Activated naive CD4-positive, alpha-beta T cell treated with anti-CD3 and anti-CD28 coated beads, Interleukin-2, amount 50 U/mL, for 24 hours (primary cell): ENCODE data around the gene FLT4.
"Not testable (repeated sequence)": the region's sequence is repeated elsewhere in the genome, so short reads cannot be mapped to it uniquely, and the experiment has no call there.

Experiments
- H3K27ac Mint-ChIP-seq: one replicate; pipeline ENCODE4 v1.8.0; 2021; ENCODE audit warnings: mild to moderate bottlenecking, mixed read lengths
- H3K27me3 Mint-ChIP-seq: one replicate; pipeline ENCODE4 v1.8.0; 2021; ENCODE audit warnings: mixed read lengths
- H3K36me3 Mint-ChIP-seq: one replicate; pipeline ENCODE4 v1.8.0; 2021; ENCODE audit warnings: mixed read lengths
- H3K4me1 Mint-ChIP-seq: one replicate; pipeline ENCODE4 v1.8.0; 2021; ENCODE audit warnings: mixed read lengths
- H3K4me3 Mint-ChIP-seq: one replicate; pipeline ENCODE4 v1.8.0; 2021; ENCODE audit warnings: mild to moderate bottlenecking, mixed read lengths
- H3K9me3 Mint-ChIP-seq: one replicate; pipeline ENCODE4 v1.8.0; 2021; ENCODE audit warnings: mixed read lengths

Gene FLT4

DNA sequence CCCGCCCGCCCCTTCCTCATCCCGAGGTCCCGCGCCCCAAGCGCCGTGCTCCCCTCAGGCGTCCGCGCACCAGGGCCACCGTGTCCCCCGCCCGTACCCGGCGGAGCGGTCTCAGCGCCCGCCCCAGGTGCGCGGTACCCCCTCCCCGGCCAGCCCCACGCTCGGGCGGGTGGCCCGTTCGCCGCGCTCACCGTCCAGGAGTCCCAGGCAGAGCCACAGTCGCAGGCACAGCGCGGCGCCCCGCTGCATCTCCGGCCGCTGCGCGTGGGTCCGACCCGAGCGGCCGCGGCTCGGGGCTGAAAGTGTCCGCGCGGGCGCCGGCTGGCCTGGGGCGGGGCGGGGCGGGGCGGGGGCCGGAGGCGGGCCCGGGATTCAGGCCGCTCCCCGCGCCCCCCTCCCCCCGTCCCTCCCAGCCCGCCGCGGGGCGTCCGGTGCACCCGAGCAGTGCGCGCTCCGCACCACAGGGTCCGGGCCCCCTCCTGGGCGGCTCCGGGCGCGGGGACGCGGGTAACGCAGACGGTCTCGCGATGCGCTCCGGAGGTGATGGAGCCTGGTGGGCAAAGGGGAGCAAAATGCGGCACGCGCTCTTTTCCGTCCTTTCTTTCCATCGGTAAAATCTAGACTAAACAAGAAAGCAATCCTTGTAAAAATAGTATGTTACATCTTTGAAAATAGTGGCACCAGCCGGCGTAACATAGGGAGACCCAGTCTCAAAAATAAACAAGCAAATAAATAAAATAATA lies at the start of gene FLT4:
Gene FLT4 (minus strand): TSS at position 304 of the 743 bp plus-strand sequence. CDS start 55 bp downstream, at position 249.
- Mint-ChIP-seq H3K4me3 (peak within 1 kb of the TSS; percentile 88), H3K4me1 (peaks cover 16% of the 10 kb centered on the region), H3K36me3 (no peaks in the 10 kb centered on the region), H3K27ac (peak within 1 kb of the TSS; percentile 76), H3K9me3 (no peaks in the 10 kb centered on the region), H3K27me3 (peaks cover 22% of the 10 kb centered on the region)

DNA sequence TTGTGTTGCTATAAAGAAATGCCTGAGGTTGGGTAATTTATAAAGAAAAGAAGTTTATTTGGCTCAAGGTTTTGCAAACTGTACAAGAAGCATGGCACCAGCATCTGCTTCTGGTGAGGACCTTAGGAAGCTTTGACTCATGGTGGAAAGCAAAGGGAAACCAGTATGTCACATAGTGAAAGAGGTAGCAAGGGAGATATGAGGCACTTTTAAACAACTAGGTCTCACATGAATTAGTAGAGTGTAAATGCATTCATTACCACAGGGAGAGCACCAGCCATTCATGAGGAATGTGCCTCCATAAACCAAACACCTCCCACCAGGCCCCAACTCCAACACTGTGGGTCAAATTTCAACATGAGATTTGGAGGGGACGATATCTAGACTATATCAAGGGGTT lies 49.6 kb upstream of the FLT4 start:
- Mint-ChIP-seq H3K9me3 (peaks cover 7% of the 10 kb centered on the region), H3K36me3 (peaks cover 5% of the 10 kb centered on the region), H3K4me3 (no peak overlapping the region), H3K27me3 (no peaks in the 10 kb centered on the region), H3K4me1 (peaks cover 13% of the 10 kb centered on the region), H3K27ac (no peak overlapping the region)

DNA sequence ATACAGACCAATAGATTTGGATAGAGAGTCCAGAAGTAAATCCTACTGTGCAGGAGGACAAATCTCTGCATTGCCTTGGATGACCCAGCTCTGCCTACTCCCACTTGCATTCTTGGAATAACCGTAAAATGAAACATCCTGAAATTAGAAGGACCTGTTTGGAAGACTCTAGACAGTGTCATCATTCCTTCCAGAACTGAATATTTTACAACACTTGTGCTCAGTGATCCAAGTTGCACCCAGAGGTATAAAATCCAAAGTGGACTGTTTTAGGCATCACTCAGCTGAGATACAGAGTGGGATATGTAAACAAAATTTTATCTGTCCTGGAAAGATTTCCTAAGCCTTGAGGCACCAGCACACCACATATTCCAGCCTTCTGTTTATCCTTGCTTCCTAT lies 46.7 kb upstream of the FLT4 start:
- Mint-ChIP-seq H3K27me3 (no peaks in the 10 kb centered on the region), H3K4me3 (no peak overlapping the region), H3K27ac (no peak overlapping the region), H3K36me3 (peaks cover 5% of the 10 kb centered on the region), H3K4me1 (peaks cover 36% of the 10 kb centered on the region), H3K9me3 (peaks cover 7% of the 10 kb centered on the region)

DNA sequence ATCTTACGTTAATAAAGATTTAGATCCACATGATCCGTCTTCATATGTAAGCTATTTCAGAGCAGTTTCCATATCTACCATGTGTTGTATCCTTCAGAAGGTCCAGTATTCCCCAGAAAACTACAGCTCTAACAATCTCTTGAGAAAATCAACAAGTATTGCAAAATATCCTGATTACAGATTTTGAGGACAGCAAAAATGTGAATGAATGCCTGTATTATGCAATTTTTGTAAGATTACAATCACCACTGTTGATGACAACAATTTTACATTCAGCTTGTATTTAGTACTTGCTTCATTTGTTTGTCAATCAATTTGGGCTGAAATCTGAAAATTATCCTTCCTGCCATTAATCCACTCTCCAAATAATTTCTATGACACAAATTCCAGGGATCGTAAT lies 43.0 kb upstream of the FLT4 start:
- peaks cover 59% of the 10 kb centered on the region for H3K4me1 Mint-ChIP-seq
- no peaks in the 10 kb centered on the region for H3K27me3 Mint-ChIP-seq
- H3K9me3 Mint-ChIP-seq = no peaks in the 10 kb centered on the region
- no peak overlapping the region for H3K4me3 Mint-ChIP-seq
- H3K27ac Mint-ChIP-seq = no peak overlapping the region
- no peaks in the 10 kb centered on the region for H3K36me3 Mint-ChIP-seq

DNA sequence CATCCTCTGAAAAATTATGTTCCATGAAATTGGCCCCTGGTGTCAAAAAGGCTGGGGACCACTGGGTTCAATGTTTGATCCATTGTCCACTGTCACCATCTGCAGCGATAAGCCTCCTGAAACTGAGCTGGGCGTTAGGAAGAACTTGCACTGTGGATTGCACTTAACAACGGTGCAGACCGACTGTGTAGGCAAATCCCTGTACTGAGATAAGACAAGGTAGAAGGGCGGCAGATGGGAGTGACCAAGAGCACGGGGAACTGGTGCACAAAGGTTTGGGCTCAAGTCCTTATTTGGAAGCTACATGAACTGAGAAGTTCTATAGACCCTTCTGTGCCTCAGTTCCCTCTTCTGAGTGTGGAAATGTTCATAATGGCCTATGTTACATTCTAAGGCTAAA lies 41.6 kb upstream of the FLT4 start:
- no peak overlapping the region for H3K4me3 Mint-ChIP-seq
- peaks cover 67% of the 10 kb centered on the region for H3K4me1 Mint-ChIP-seq
- no peaks in the 10 kb centered on the region for H3K36me3 Mint-ChIP-seq
- no peaks in the 10 kb centered on the region for H3K27me3 Mint-ChIP-seq
- H3K9me3 Mint-ChIP-seq = no peaks in the 10 kb centered on the region
- H3K27ac Mint-ChIP-seq = no peak overlapping the region

DNA sequence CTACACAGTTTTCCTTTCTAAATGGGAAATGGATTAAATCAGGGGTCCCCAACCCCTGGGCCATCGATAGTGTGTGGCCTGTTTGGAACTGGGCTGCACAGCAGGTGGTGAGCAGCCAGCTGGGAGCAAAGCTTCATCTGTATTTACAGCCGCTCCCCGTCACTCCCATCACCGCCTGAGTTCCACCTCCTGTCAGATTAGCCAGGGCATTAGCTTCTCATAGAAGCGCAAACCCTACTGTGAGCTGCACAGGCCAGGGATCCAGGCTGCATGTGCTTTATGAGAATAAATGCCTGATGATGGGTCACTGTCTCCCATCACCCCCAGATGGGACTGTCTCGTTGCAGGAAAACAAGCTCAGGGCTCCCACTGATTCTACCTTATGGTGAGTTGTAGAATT lies 41.2 kb upstream of the FLT4 start:
- Mint-ChIP-seq H3K36me3 (no peaks in the 10 kb centered on the region), H3K27me3 (no peaks in the 10 kb centered on the region), H3K27ac (peak overlapping the region; percentile 93), H3K4me3 (peak overlapping the region; percentile 23), H3K4me1 (peaks cover 72% of the 10 kb centered on the region), H3K9me3 (no peaks in the 10 kb centered on the region)

DNA sequence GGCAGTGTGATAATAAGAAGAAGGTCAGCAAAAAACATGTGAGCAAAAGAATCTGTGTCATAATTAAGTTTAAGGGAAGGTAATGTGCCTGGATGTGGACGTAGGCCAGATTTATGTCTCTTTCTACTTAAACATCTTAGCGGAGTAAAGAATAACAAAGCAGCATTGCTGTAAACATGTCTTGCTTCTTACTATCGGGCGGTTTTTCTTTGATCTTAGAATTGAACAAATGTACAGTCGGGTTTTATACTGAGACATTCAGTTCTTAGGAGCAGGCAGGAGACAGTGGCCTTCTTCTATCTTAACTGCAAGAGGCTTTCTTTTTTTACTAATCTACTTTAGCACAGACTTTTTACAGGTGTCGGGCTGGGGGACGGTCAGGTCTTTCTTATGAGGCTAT lies 40.4 kb upstream of the FLT4 start:
- Mint-ChIP-seq H3K9me3 (no peaks in the 10 kb centered on the region), H3K27me3 (no peaks in the 10 kb centered on the region), H3K27ac (peak overlapping the region; percentile 93), H3K4me1 (peaks cover 79% of the 10 kb centered on the region), H3K4me3 (peak overlapping the region; percentile 79), H3K36me3 (no peaks in the 10 kb centered on the region)

DNA sequence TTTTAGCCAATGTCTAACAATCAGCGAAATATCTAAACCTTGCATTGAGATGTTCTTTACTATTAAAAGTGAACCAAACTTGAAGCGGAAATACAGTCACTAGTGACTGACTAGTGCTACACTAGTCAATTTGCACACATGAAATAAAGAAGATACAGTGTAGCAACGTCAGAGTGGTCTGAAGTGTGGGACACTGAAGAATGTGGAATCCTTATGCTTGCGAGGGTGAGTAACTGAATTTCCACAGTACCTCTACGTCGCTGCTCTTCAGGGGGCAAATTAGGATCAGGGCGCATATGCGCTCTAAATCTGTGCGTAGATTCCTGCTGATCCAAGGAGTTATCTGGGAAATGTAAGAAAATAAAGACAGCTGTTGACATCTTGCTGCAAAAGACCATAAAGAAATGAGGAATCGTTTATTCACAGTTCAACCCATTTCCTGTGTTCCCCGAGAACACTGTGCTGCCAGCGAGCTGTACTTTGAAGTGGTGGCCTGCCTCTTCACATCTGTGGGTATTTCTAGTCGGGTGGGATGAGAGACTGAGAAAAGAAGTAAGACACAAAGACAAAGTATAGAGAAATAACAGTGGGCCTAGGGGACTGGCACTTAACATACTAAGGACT lies 39.8 kb upstream of the FLT4 start:
- Mint-ChIP-seq H3K4me1 (peaks cover 81% of the 10 kb centered on the region), H3K4me3 (peak overlapping the region; percentile 79), H3K27ac (peak overlapping the region; percentile 93), H3K9me3 (no peaks in the 10 kb centered on the region), H3K27me3 (no peaks in the 10 kb centered on the region), H3K36me3 (no peaks in the 10 kb centered on the region)

DNA sequence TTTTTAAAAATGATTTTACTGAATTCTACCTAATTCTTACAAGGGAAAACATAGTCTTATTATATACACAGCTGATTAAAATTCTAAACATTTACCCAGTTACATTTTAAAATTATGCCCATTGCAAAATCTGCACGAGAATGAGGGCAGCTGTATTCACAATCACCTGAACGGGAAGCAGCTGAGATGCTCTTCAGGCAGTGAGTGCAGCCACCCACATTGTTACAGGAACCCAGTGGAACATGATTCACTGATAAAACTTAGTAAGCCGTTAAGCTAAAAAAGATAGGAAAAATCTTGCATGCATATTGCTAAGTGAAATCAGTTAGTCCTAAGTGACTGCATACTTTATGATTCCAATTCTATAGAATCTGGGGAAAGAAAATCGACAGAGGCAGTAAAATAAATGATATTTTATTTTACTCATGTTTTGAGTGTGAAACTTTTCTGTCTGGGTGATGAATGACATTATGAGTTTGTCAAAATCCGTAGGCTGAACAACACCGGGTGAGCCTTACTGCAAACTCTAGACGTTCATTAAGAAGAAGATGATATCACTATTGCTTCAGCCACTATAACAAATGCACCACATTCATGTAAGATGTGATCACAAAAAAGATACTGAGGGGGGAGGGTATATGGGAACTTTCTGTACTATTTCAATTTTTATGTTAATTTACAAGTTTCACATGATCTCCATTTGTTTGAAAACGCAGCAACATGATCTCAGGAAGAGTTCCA lies 39.1 kb upstream of the FLT4 start:
- Mint-ChIP-seq H3K27ac (peak overlapping the region; percentile 93), H3K36me3 (no peaks in the 10 kb centered on the region), H3K9me3 (no peaks in the 10 kb centered on the region), H3K4me1 (peaks cover 87% of the 10 kb centered on the region), H3K4me3 (peak overlapping the region; percentile 79), H3K27me3 (no peaks in the 10 kb centered on the region)

DNA sequence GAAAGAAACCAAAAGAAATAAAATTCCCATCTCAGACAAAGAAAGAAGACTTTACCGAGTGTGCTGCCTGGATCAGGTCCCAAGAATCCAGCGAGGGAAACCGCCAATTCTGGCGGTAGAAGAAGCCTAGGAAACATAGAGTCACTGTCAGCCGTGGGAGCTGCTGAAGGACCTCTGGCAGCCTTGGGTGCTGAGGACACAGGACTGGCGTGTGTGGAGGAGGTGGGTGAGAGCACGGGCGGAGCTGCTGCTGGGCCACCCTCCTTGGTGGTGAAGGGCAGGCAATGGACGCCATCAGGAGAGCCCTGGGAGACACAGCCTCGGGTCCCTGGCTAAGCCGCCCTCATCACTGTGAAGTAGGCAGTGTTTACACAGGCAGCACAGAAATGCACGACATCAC lies 37.4 kb upstream of the FLT4 start:
- not testable (repeated sequence) for H3K27me3 Mint-ChIP-seq, H3K9me3 Mint-ChIP-seq, H3K36me3 Mint-ChIP-seq, H3K4me3 Mint-ChIP-seq
- Mint-ChIP-seq H3K4me1 (peaks cover 79% of the 10 kb centered on the region), H3K27ac (peak overlapping the region; percentile 33)

DNA sequence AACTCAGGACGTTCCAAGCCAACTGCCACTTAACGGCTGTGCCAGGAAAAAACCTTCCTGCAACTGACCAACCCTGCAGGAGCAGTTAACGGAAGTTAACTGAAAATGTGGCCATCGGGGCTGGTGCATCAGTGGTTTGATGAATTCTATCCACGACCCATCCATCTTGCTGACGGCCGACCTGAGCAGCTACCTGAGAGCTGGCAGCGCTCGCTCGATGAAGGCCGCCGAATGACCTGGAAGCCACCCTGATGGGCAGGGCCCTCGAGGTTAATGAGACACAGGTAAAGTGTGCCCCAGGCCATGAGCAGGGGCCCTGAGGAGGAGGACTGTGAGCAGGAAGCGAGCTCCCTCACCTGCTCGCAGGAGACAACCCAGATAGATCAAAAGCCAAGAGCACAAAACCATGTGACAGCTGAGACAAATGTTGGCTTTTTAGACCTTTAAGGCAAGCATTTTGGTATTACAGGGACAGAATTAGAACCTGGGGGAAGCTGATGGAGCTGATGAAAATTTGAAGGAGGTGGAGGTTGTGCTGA lies 35.3 kb upstream of the FLT4 start:
- Mint-ChIP-seq H3K9me3 (no peaks in the 10 kb centered on the region), H3K4me3 (peak overlapping the region; percentile 15), H3K27ac (peak overlapping the region; percentile 49), H3K27me3 (no peaks in the 10 kb centered on the region), H3K4me1 (peaks cover 58% of the 10 kb centered on the region), H3K36me3 (no peaks in the 10 kb centered on the region)

DNA sequence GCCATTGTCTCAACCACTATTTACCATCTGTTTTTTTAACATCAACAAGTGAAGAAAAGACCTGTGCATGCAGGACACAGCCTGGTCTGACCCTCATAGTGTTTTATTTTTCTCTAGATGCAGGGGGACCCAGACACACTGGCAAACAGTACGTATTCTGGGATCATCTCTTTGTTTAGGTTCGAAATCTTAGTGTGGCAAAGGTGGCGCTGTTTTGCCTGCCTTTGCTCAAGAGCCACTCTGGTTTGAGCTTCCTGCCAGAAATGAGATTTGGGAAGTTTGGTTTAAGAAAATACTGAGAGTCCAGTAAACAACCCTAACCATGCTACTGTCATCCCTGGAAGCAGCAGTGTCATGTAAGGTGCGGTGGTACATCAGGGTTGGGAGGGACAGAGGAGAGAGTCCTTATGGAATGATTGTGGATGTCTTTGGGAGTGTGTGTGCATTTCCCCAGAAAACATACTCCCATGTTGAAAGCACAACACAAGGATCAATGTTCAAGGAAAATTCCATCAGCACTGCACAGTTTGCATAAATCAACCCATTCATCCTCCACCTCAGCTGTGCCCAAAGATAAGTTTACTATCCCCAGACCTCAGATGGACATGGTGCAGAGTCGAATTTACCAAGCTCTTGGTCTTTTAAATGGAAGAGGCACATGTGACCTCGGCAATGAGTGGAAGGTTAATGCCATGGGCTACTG lies 34.0 kb upstream of the FLT4 start:
- Mint-ChIP-seq H3K4me1 (peaks cover 45% of the 10 kb centered on the region), H3K36me3 (no peaks in the 10 kb centered on the region), H3K4me3 (no peak overlapping the region), H3K27ac (peak overlapping the region; percentile 85), H3K27me3 (no peaks in the 10 kb centered on the region), H3K9me3 (no peaks in the 10 kb centered on the region)

DNA sequence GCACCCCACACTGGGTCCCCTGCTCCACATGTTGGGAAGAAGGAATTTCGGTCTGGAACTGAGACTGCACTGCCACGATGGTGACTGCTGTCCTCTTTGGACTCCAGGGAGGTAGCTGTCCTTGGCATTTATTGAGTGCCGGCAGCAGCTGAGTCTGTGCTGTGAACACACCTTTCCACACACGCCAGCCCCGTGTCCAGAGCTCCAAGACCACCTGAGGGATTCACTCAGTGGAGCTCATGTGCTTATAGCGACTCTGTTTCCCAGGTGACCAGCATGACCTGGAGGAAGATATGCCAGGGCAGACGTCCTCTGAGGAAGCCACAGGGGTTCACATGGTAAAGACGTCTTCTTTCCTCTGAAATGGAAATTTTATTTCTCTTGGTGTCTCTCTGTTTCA lies 33.2 kb upstream of the FLT4 start:
- no peaks in the 10 kb centered on the region for H3K36me3 Mint-ChIP-seq
- no peaks in the 10 kb centered on the region for H3K27me3 Mint-ChIP-seq
- no peak overlapping the region for H3K27ac Mint-ChIP-seq
- H3K9me3 Mint-ChIP-seq = no peaks in the 10 kb centered on the region
- H3K4me3 Mint-ChIP-seq = no peak overlapping the region
- peaks cover 42% of the 10 kb centered on the region for H3K4me1 Mint-ChIP-seq

DNA sequence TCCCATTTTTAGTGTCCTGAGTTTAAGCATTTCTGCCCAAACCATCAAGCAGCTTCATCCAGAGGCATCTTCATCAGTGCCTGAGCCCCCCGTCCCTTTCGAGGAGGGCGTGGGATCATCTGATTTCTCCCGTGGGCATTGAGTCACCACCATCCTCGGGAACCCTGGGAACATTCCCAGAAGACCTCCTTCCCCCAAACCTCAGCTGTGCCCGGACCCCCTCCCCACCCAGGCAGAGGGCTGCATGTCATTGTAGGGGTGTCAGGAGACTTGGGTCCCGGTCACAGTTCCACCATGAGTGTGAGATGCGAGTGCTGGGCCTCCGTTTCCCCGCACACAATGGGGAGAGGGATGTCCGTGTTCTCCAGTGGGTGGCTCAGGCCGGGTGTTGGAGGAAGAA lies 32.6 kb upstream of the FLT4 start:
- peaks cover 42% of the 10 kb centered on the region for H3K4me1 Mint-ChIP-seq
- not testable (repeated sequence) for H3K27ac Mint-ChIP-seq, H3K36me3 Mint-ChIP-seq, H3K9me3 Mint-ChIP-seq, H3K27me3 Mint-ChIP-seq, H3K4me3 Mint-ChIP-seq

DNA sequence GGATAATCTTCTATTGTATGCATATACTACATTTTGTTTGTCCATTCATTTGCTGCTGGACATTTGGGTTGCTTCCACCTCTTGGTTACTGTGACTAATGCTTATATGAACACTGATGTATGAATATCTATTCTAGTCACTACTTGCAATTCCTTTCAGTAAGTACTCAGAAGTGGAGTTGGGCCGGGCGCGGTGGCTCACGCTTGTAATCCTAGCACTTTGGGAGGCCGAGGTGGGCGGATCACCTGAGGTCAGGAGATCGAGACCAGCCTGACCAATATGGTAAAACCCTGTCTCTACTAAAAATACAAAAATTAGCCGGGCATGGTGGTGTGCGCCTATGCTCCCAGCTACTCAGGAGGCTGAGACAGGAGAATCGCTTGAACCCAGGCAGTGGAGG lies 28.9 kb upstream of the FLT4 start:
- not testable (repeated sequence) for H3K36me3 Mint-ChIP-seq, H3K9me3 Mint-ChIP-seq, H3K4me3 Mint-ChIP-seq, H3K27ac Mint-ChIP-seq, H3K4me1 Mint-ChIP-seq, H3K27me3 Mint-ChIP-seq
